NT2/D1 (cell line): ENCODE measurements around the gene PLIN4.

Experiments
- SUZ12 ChIP-seq: IDR thresholded peaks from 2 replicates; pipeline ENCODE4 v1.6.1; 2011; ENCODE audit not compliant: insufficient read length, insufficient read depth; ENCODE audit errors: extremely low read depth
- YY1 ChIP-seq: IDR thresholded peaks from 2 replicates; pipeline ENCODE4 v1.6.1; 2011; ENCODE audit not compliant: insufficient read length, insufficient read depth
- ZNF274 ChIP-seq: IDR thresholded peaks from 2 replicates; pipeline ENCODE4 v1.6.1; 2011; ENCODE audit warnings: mild to moderate bottlenecking, low read depth, low read length

GRCh38 chr19:4541114-4541805, 23.0 kb upstream of the PLIN4 start:
- TF ChIP-seq YY1: no peak
- TF ChIP-seq SUZ12: no peak
- no peak for TF ChIP-seq ZNF274
